Endothelial cell of umbilical vein (primary cell): Measurements from ENCODE around the gene SLTM. TPM values are rescaled to one million over a fixed set of nuclear protein-coding genes. Genes with fewer than 3 reads are reported as not detected.
A peak's percentile ranks its signal among the peaks of the same experiment; 100 is the strongest.

ENCODE experiments used
- Bru-seq: library from RNA; stranded (reverse); fragments of 400-500 nt; gene quantifications from one replicate; lab custom pipeline; 2021; lab: Mats Ljungman, UMichigan
- BruChase-seq, 2 experiments: library from RNA; stranded (reverse); fragments of 400-500 nt; gene quantifications; one replicate each; lab custom pipeline; 2021; lab: Mats Ljungman, UMichigan
- BruUV-seq: library from RNA; stranded (reverse); fragments of 400-500 nt; replicated peaks from 2 replicates; lab custom pipeline; 2021; lab: Mats Ljungman, UMichigan
- CTCF ChIA-PET: fragments of 300-600, 350-600 bp; sonication (Branson Sonifier 250); formaldehyde crosslinking; loops from one replicate; lab custom pipeline; 2021; ENCODE audit warnings: antibody characterized with exemption, inconsistent platforms; lab: Charles Lee
- POLR2A ChIA-PET: fragments of 300-600, 350-600 bp; sonication (Branson Sonifier 250); formaldehyde crosslinking; loops from one replicate; lab custom pipeline; 2021; ENCODE audit warnings: antibody characterized with exemption, inconsistent platforms; lab: Charles Lee
- DNase-seq: peaks from one replicate; pipeline ENCODE4 v3.0.0-alpha.2; 2011; ENCODE audit warnings: low read depth, low spot score
- FAIRE-seq: peaks from 2 replicates; lab custom pipeline; 2011; peaks lifted over from hg19 to GRCh38; lab: Jason Lieb, UNC
- H2AFZ ChIP-seq: 2 replicates; pipeline ENCODE4 v1.6.0; 2012; ENCODE audit warnings: low read depth, low read length, control low read depth, inconsistent platforms
- H3K27ac ChIP-seq: 2 replicates; pipeline ENCODE4 v1.5.1; 2011; ENCODE audit warnings: low read depth, mild to moderate bottlenecking, control low read depth, low read length, moderate library complexity; ENCODE audit not compliant: insufficient read depth
- H3K27me3 ChIP-seq, 2 experiments: 2 replicates each; pipeline versions ENCODE4 v1.6.0 to v1.6.1; 2011; ENCODE audit warnings: low read length in 2 of 2, mixed read lengths in 1 of 2; ENCODE audit not compliant: control insufficient read depth in 2 of 2, insufficient read depth in 2 of 2
- H3K36me3 ChIP-seq, 2 experiments: 2 replicates in 1 of 2; 3 replicates in 1 of 2; pipeline ENCODE4 v1.5.1; 2011; ENCODE audit warnings: low read length in 2 of 2, mild to moderate bottlenecking in 1 of 2, moderate library complexity in 1 of 2; ENCODE audit not compliant: control insufficient read depth in 2 of 2, insufficient read depth in 2 of 2; ENCODE audit errors: extremely low read depth in 1 of 2
- H3K4me1 ChIP-seq: 3 replicates; pipeline ENCODE4 v1.5.1; 2011; ENCODE audit warnings: mild to moderate bottlenecking, low read length; ENCODE audit not compliant: control insufficient read depth, insufficient read depth; ENCODE audit errors: extremely low read depth
- H3K4me2 ChIP-seq: 2 replicates; pipeline ENCODE4 v1.6.1; 2011; ENCODE audit warnings: low read length, control low read depth, mixed read lengths; ENCODE audit not compliant: insufficient read depth
- H3K4me3 ChIP-seq, 3 experiments: fragments of 200-600 bp in 1 of 3; sonication (generic), shearing (Covaris generic) in 1 of 3; replicated peaks in 1 of 3; 2 replicates each; pipeline ENCODE4 v1.5.1; 2011 to 2016; ENCODE audit warnings: control low read depth in 3 of 3, low read length in 3 of 3, mild to moderate bottlenecking in 2 of 3, inconsistent platforms in 1 of 3, low read depth in 1 of 3, moderate library complexity in 1 of 3; ENCODE audit not compliant: insufficient read depth in 1 of 3
- H3K79me2 ChIP-seq: 2 replicates; pipeline ENCODE4 v1.6.0; 2012; ENCODE audit warnings: low read length, inconsistent platforms; ENCODE audit not compliant: control insufficient read depth, insufficient read depth
- H3K9ac ChIP-seq: replicated peaks from 2 replicates; pipeline ENCODE3; 2011; ENCODE audit warnings: low read length, control low read depth; ENCODE audit not compliant: insufficient read depth; ENCODE audit errors: extremely low read depth
- H3K9me1 ChIP-seq: replicated peaks from 3 replicates; pipeline ENCODE4 v1.6.0; 2011; ENCODE audit warnings: mild to moderate bottlenecking, low read length; ENCODE audit not compliant: control insufficient read depth, insufficient read depth; ENCODE audit errors: extremely low read depth
- H3K9me3 ChIP-seq: replicated peaks from 2 replicates; pipeline ENCODE4 v1.5.1; 2012; ENCODE audit warnings: low read length, inconsistent platforms; ENCODE audit not compliant: control insufficient read depth, insufficient read depth
- H4K20me1 ChIP-seq: replicated peaks from 2 replicates; pipeline ENCODE3; 2011; ENCODE audit warnings: mild to moderate bottlenecking, low read length; ENCODE audit not compliant: control insufficient read depth, insufficient read depth; ENCODE audit errors: extremely low read depth
- EZH2 ChIP-seq: IDR thresholded peaks from 2 replicates; pipeline ENCODE4 v1.6.1; 2012; ENCODE audit warnings: borderline replicate concordance, low read depth, mild to moderate bottlenecking, moderate library complexity, low read length, inconsistent platforms; ENCODE audit not compliant: severe bottlenecking
- FOS ChIP-seq: IDR thresholded peaks from 2 replicates; pipeline ENCODE4 v1.6.1; 2011; ENCODE audit warnings: mild to moderate bottlenecking, low read length, moderate library complexity, borderline replicate concordance; ENCODE audit not compliant: insufficient read depth
- GATA2 ChIP-seq: IDR thresholded peaks from 2 replicates; pipeline ENCODE4 v1.7.0; 2011; ENCODE audit warnings: low read depth, mild to moderate bottlenecking, moderate library complexity, mixed read lengths, low read length; ENCODE audit not compliant: insufficient read length, insufficient read depth
- JUN ChIP-seq: IDR thresholded peaks from 2 replicates; pipeline ENCODE4 v1.6.1; 2011; ENCODE audit warnings: borderline replicate concordance, low read depth; ENCODE audit not compliant: insufficient read length, insufficient read depth
- MYC ChIP-seq: IDR thresholded peaks from one replicate; pipeline ENCODE4 v1.6.1; 2011; ENCODE audit warnings: mild to moderate bottlenecking, low read depth, low read length
- POLR2A ChIP-seq: IDR thresholded peaks from 2 replicates; pipeline ENCODE4 v1.6.1; 2012; ENCODE audit warnings: low read depth, mild to moderate bottlenecking, control low read depth, low read length
- POLR2AphosphoS5 ChIP-seq: IDR thresholded peaks from 2 replicates; pipeline ENCODE4 v1.6.1; 2012; ENCODE audit warnings: low read depth, mild to moderate bottlenecking, control low read depth, low read length, moderate library complexity; ENCODE audit not compliant: insufficient read depth
- dilution Hi-C: fragments of 300-500 bp; cut with MboI; formaldehyde crosslinking; loops from one replicate; pipeline ENCODE4 v1.15.0; 2019; ENCODE audit warnings: low sequenced_read_pairs; ENCODE audit not compliant: extremely low pct_ligation_motif_present
- intact Hi-C: fragments of 100-400 bp; cut with micrococcal nuclease; formaldehyde crosslinking; loops from one replicate; pipeline ENCODE4 v1.10.0; 2022
- long read RNA-seq: library from polyadenylated mRNA; stranded (forward); transcript quantifications from one replicate; pipeline ENCODE4 v2.0.0, GENCODE V29; 2021
- polyA minus RNA-seq, 3 experiments: library from RNA; depleted of rRNA, polyadenylated mRNA; stranded (reverse); fragments of >200 nt; gene quantifications; 1 replicate in 1 of 3; 2 replicates in 2 of 3; pipeline ENCODE4 v1.2.3, GENCODE V29; 2011
- polyA plus RNA-seq, 4 experiments: library from polyadenylated mRNA; depleted of rRNA in 3 of 4; stranded (reverse) in 3 of 4; unstranded in 1 of 4; fragments of >200 nt; gene quantifications; 2 replicates each; pipeline versions ENCODE4 v1.2.1 to v1.2.3, GENCODE V29; 2011 to 2012; ENCODE audit warnings: missing spikeins in 1 of 4
- total RNA-seq: library from RNA; stranded (reverse); gene quantifications from 2 replicates; pipeline ENCODE4 v1.2.3, GENCODE V29; 2021
- TF ChIP-seq, protein P1 (sequence below): IDR thresholded peaks from 2 replicates; pipeline ENCODE4 v1.6.1; 2011; ENCODE audit not compliant: insufficient read depth, insufficient read length
- TF ChIP-seq, protein P2 (sequence below), 2 donors: IDR thresholded peaks; 1 replicate in 1 of 2; 2 replicates in 1 of 2; pipeline ENCODE4 v1.5.1; 2011; ENCODE audit warnings: low read length in 2 of 2, mild to moderate bottlenecking in 2 of 2, moderate library complexity in 2 of 2, control low read depth in 1 of 2, inconsistent platforms in 1 of 2, low read depth in 1 of 2; ENCODE audit not compliant: insufficient read depth in 1 of 2; ENCODE audit errors: extremely low read depth in 1 of 2

SLTM gene
- total RNA-seq (80.9 and 93.0 TPM in 2 replicates), polyA plus RNA-seq (15.5 and 28.1 TPM in 2 replicates), polyA minus RNA-seq (29.2 and 48.5 TPM in 2 replicates), Bru-seq, nascent RNA (percentile 94 among the genes with signal in this experiment), BruChase-seq, experiment 1, labeled RNA remaining after a 6-hour chase (percentile 88 among the genes with signal in this experiment), BruChase-seq, experiment 2, labeled RNA remaining after a 2-hour chase (percentile 95 among the genes with signal in this experiment)
- 32.6 and 37.7 TPM in 2 replicates for polyA plus RNA-seq (2011; cell fraction: cytosol; rRNA removed)
- 213 and 254 TPM in 2 replicates for polyA plus RNA-seq (2011; cell fraction: nucleus; rRNA removed)
- 50.3 and 65.9 TPM in 2 replicates for polyA plus RNA-seq (2012)
- polyA minus RNA-seq (2011; cell fraction: cytosol; rRNA and poly(A)+ RNA removed), result 28.5 TPM
- 125 and 127 TPM in 2 replicates for polyA minus RNA-seq (2011; cell fraction: nucleus; rRNA and poly(A)+ RNA removed)
- long read RNA-seq, full-length matches to known transcripts, result 27 of 76 reads
- long read RNA-seq, partial matches to known transcripts, result 14 of 76 reads
- long read RNA-seq, other reads (novel, unspliced or antisense), result 35 of 76 reads

DNA sequence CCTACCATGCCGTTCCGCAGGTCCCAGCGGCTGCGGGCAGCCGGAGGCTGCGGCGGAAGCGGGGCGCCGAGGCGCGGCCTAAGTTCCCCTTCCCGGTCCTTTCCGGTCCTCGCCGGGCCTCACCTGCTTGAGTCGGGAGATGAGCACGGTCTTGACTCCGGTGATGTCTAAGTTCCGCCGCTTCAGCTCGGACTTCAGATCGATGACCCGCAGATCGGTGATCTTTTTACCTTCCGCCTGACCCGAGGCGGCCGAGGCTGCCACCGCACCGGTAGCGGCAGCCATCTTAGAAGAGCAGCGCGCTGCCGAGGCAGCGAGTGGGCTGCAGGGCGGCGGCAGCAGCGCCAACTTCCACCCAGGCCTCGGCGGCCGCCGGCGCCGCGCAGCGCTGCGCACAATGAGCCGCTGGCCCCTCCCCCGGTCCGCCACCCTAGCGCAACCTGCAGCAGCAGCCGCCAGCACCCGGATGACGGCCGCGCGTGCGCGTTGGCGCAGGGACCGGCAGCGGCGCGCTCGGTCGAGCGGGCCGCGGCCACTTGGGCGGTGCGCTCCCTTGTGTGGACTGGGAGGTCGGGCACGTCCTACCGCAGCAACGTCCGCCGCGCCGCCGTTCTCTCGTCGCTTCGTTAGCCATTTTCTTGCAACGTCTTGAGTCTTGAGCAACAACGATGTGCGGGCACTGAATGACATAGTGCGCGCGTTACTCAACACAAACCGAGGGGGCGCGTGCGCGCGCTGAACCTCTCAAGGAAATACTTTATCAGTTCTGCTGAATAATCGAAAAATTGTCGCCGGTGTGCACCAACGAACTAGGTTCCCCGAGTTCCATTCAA lies at the start of gene SLTM:
TSS of gene SLTM (minus strand) at position 399 of the 833 bp plus-strand sequence. CDS start at position 285, 114 bp downstream.
- intact Hi-C loops, result loop anchor here (1.0 kb wide), 1 partner anchor 162 kb away; the partner anchor contains the start of gene MINDY2
- H3K9me1 ChIP-seq, result no peaks in the 10 kb centered on the region
- H3K4me2 ChIP-seq, result peak within 1 kb of the TSS; percentile 99
- H3K4me3 ChIP-seq, result peak within 1 kb of the TSS; percentile 54 to 97 (median 95)
- POLR2A ChIA-PET, result no interaction called here
- FAIRE-seq (peak; percentile 50), DNase-seq (peak; percentile 97)
- CTCF ChIA-PET, result no interaction called here
- peak; percentile 99 for TF ChIP-seq POLR2A
- TF ChIP-seq EZH2, result no peak
- TF ChIP-seq MYC, result no peak
- peak; percentile 27 for TF ChIP-seq FOS
- TF ChIP-seq POLR2AphosphoS5, result peak; percentile 97
- TF ChIP-seq, protein P1, sequence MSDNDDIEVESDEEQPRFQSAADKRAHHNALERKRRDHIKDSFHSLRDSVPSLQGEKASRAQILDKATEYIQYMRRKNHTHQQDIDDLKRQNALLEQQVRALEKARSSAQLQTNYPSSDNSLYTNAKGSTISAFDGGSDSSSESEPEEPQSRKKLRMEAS, result no peak
- TF ChIP-seq GATA2, result no peak
- TF ChIP-seq JUN, result no peak
- TF ChIP-seq, protein P2, sequence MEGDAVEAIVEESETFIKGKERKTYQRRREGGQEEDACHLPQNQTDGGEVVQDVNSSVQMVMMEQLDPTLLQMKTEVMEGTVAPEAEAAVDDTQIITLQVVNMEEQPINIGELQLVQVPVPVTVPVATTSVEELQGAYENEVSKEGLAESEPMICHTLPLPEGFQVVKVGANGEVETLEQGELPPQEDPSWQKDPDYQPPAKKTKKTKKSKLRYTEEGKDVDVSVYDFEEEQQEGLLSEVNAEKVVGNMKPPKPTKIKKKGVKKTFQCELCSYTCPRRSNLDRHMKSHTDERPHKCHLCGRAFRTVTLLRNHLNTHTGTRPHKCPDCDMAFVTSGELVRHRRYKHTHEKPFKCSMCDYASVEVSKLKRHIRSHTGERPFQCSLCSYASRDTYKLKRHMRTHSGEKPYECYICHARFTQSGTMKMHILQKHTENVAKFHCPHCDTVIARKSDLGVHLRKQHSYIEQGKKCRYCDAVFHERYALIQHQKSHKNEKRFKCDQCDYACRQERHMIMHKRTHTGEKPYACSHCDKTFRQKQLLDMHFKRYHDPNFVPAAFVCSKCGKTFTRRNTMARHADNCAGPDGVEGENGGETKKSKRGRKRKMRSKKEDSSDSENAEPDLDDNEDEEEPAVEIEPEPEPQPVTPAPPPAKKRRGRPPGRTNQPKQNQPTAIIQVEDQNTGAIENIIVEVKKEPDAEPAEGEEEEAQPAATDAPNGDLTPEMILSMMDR (IDR thresholded peaks at IDR 0.05; ENCODE audit: extremely low read depth in 1 of 2, insufficient read depth in 1 of 2, low read depth in 1 of 2, low read length in 2 of 2), result peak in 1 of 2 donors; percentile 31
- peaks cover 0 to 2% of the 10 kb centered on the region in 2 experiments for H3K36me3 ChIP-seq
- dilution Hi-C loops, result no loop called here
- BruUV-seq, result no TSS peak
- peak within 1 kb of the TSS; percentile 99 for H3K9ac ChIP-seq
- peaks cover 19% of the 10 kb centered on the region for H3K4me1 ChIP-seq
- H3K27me3 ChIP-seq, result no peaks in the 10 kb centered on the region
- H3K79me2 ChIP-seq, result peaks cover 42% of the 10 kb centered on the region
- H3K27ac ChIP-seq, result peak within 1 kb of the TSS; percentile 93
- peak within 1 kb of the TSS; percentile 98 for H2AFZ ChIP-seq
- no peaks in the 10 kb centered on the region for H3K9me3 ChIP-seq
- H4K20me1 ChIP-seq, result peaks cover 3% of the 10 kb centered on the region
